Keratinocyte (primary cell): ENCODE data around the gene INKA2. TPM values are rescaled to one million over a fixed set of nuclear protein-coding genes. Genes with fewer than 3 reads are reported as not detected.
A peak's percentile ranks its signal among the peaks of the same experiment; 100 is the strongest.

ENCODE experiments used
- DNase-seq: peaks from one replicate; pipeline ENCODE4 v3.0.0-alpha.2; 2011; ENCODE audit warnings: low read depth, missing footprints, low spot score
- FAIRE-seq: peaks from 2 replicates; lab custom pipeline; 2011; peaks lifted over from hg19 to GRCh38; lab: Jason Lieb, UNC
- H2AFZ ChIP-seq: 2 replicates; pipeline ENCODE4 v1.6.0; 2012; ENCODE audit warnings: low read length, control low read depth, inconsistent platforms; ENCODE audit not compliant: control insufficient read depth
- H3K27ac ChIP-seq: 2 replicates; pipeline ENCODE4 v1.5.1; 2011; ENCODE audit warnings: low read length; ENCODE audit not compliant: control insufficient read depth, insufficient read depth
- H3K27me3 ChIP-seq: 3 replicates; pipeline ENCODE4 v1.6.0; 2011; ENCODE audit warnings: low read length; ENCODE audit not compliant: control insufficient read depth, insufficient read depth; ENCODE audit errors: extremely low read depth
- H3K36me3 ChIP-seq, 2 experiments: 2 replicates in 1 of 2; 3 replicates in 1 of 2; pipeline ENCODE4 v1.5.1; 2011; ENCODE audit warnings: low read length in 2 of 2, mild to moderate bottlenecking in 1 of 2; ENCODE audit not compliant: control insufficient read depth in 2 of 2, insufficient read depth in 2 of 2; ENCODE audit errors: extremely low read depth in 1 of 2
- H3K4me1 ChIP-seq: 3 replicates; pipeline ENCODE4 v1.5.1; 2011; ENCODE audit warnings: low read length; ENCODE audit not compliant: control insufficient read depth, insufficient read depth; ENCODE audit errors: extremely low read depth
- H3K4me2 ChIP-seq: 3 replicates; pipeline ENCODE4 v1.6.0; 2011; ENCODE audit warnings: low read depth, low read length; ENCODE audit not compliant: control insufficient read depth, insufficient read depth; ENCODE audit errors: extremely low read depth
- H3K4me3 ChIP-seq, 3 experiments: fragments of 200-600 bp in 1 of 3; sonication (generic) in 1 of 3; 2 replicates in 2 of 3; 3 replicates in 1 of 3; pipeline ENCODE4 v1.5.1; 2011 to 2016; ENCODE audit warnings: low read length in 3 of 3, mild to moderate bottlenecking in 3 of 3, control low read depth in 2 of 3, inconsistent platforms in 1 of 3, low read depth in 1 of 3, mixed read lengths in 1 of 3, mixed run types in 1 of 3, moderate library complexity in 1 of 3; ENCODE audit not compliant: control insufficient read depth in 2 of 3, insufficient read depth in 2 of 3; ENCODE audit errors: extremely low read depth in 1 of 3
- H3K79me2 ChIP-seq: 2 replicates; pipeline ENCODE4 v1.6.0; 2012; ENCODE audit warnings: low read length; ENCODE audit not compliant: control insufficient read depth, insufficient read depth
- H3K9ac ChIP-seq: 3 replicates; pipeline ENCODE4 v1.6.0; 2011; ENCODE audit warnings: low read length; ENCODE audit not compliant: control insufficient read depth, insufficient read depth; ENCODE audit errors: extremely low read depth
- H3K9me1 ChIP-seq: 3 replicates; pipeline ENCODE4 v1.6.0; 2011; ENCODE audit warnings: low read length; ENCODE audit not compliant: control insufficient read depth, insufficient read depth; ENCODE audit errors: extremely low read depth
- H3K9me3 ChIP-seq: 2 replicates; pipeline ENCODE4 v1.5.1; 2012; ENCODE audit warnings: low read depth, low read length; ENCODE audit not compliant: control insufficient read depth
- H4K20me1 ChIP-seq: 3 replicates; pipeline ENCODE4 v1.6.0; 2011; ENCODE audit warnings: low read length; ENCODE audit not compliant: control insufficient read depth, insufficient read depth; ENCODE audit errors: extremely low read depth
- CTCF ChIP-seq, 3 experiments: IDR thresholded peaks in 1 of 3; conservative IDR thresholded peaks in 1 of 3; optimal IDR thresholded peaks in 1 of 3; 2 replicates in 2 of 3; 3 replicates in 1 of 3; pipeline versions ENCODE3 to v1.5.1; 2011; ENCODE audit warnings: low read length in 3 of 3, mild to moderate bottlenecking in 3 of 3, moderate library complexity in 2 of 3, control low read depth in 1 of 3, inconsistent platforms in 1 of 3; ENCODE audit not compliant: insufficient read depth in 2 of 3; ENCODE audit errors: extremely low read depth in 1 of 3
- EZH2 ChIP-seq: IDR thresholded peaks from one replicate; pipeline ENCODE4 v1.6.1; 2012; ENCODE audit warnings: inconsistent platforms, mild to moderate bottlenecking, low read length, moderate library complexity
- dilution Hi-C: fragments of 300-500 bp; cut with MboI; formaldehyde crosslinking; loops from one replicate; pipeline ENCODE4 v1.7.0; 2020; ENCODE audit warnings: low sequenced_read_pairs; ENCODE audit not compliant: extremely low pct_ligation_motif_present
- polyA plus RNA-seq, 5 experiments: library from polyadenylated mRNA; depleted of rRNA in 3 of 5; stranded (reverse) in 3 of 5; stranded (forward) in 1 of 5; unstranded in 1 of 5; fragments of >200 nt; gene quantifications; 1 replicate in 1 of 5; 2 replicates in 3 of 5; 3 replicates in 1 of 5; pipeline versions ENCODE4 v1.2.1 to v1.2.3, GENCODE V29; 2011 to 2012; ENCODE audit warnings: missing spikeins in 2 of 5, low read depth in 1 of 5, low replicate concordance in 1 of 5

Gene INKA2
- polyA plus RNA-seq, 1 donor (not counting 4 experiments of a cell fraction or from before 2014, with no cell fraction given) = 2.7 TPM

- Histone ChIP-seq H3K9ac (no peak overlapping the region), H3K9me1 (no peaks in the 10 kb centered on the region), H3K27me3 (no peaks in the 10 kb centered on the region), H3K9me3 (no peaks in the 10 kb centered on the region), H3K27ac (no peak overlapping the region), H3K4me1 (peaks cover 16% of the 10 kb centered on the region), H3K79me2 (peaks cover 23% of the 10 kb centered on the region), H2AFZ (no peak overlapping the region), H3K36me3 (peaks cover 8 to 9% of the 10 kb centered on the region in 2 experiments), H3K4me2 (no peak overlapping the region), H3K4me3 (no peak overlapping the region), H4K20me1 (no peaks in the 10 kb centered on the region)
- TF ChIP-seq EZH2 (no peak), CTCF (optimal IDR thresholded peaks at IDR 0.05 in 1 of 3, IDR thresholded peaks at IDR 0.05 in 1 of 3, conservative IDR thresholded peaks at IDR 0.05 in 1 of 3; ENCODE audit: extremely low read depth in 1 of 3, insufficient read depth in 2 of 3, low read length in 3 of 3) (no peak)
- FAIRE-seq (no peak), DNase-seq (no peak)
- dilution Hi-C loops = no loop called here
Measured at GRCh38 chr1:111758373-111758772, 19.2 kb upstream of the INKA2 start.

GRCh38 chr1:111756124-111756513 is 16.9 kb upstream of the INKA2 start:
- Histone ChIP-seq H2AFZ (peak overlapping the region; percentile 94), H3K4me2 (peak overlapping the region; percentile 91), H3K9me1 (no peaks in the 10 kb centered on the region), H4K20me1 (no peaks in the 10 kb centered on the region), H3K4me1 (peaks cover 16% of the 10 kb centered on the region), H3K9ac (peak overlapping the region; percentile 93), H3K79me2 (peaks cover 23% of the 10 kb centered on the region), H3K4me3 (peak overlapping the region; percentile 87 to 98 (median 90)), H3K9me3 (no peaks in the 10 kb centered on the region), H3K36me3 (peaks cover 0 to 5% of the 10 kb centered on the region in 2 experiments), H3K27me3 (no peaks in the 10 kb centered on the region), H3K27ac (peak overlapping the region; percentile 93)
- dilution Hi-C loops = no loop called here
- FAIRE-seq (no peak), DNase-seq (no peak)
- no peak for TF ChIP-seq CTCF (optimal IDR thresholded peaks at IDR 0.05 in 1 of 3, IDR thresholded peaks at IDR 0.05 in 1 of 3, conservative IDR thresholded peaks at IDR 0.05 in 1 of 3; ENCODE audit: extremely low read depth in 1 of 3, insufficient read depth in 2 of 3, low read length in 3 of 3)
- no peak for TF ChIP-seq EZH2
